GM04503 (cell line): ENCODE measurements around the gene AXIN1.
"Not testable (repeated sequence)": the region's sequence is repeated elsewhere in the genome, so short reads cannot be mapped to it uniquely, and the experiment has no call there.

ENCODE experiments used
- DNase-seq: peaks from one replicate; pipeline ENCODE4 v3.0.0-alpha.2; 2012; ENCODE audit warnings: low read depth

Gene AXIN1

GRCh38 chr16:266258-267164 lies 86.0 kb downstream of the AXIN1 start:
- DNase-seq: no peak

DNA sequence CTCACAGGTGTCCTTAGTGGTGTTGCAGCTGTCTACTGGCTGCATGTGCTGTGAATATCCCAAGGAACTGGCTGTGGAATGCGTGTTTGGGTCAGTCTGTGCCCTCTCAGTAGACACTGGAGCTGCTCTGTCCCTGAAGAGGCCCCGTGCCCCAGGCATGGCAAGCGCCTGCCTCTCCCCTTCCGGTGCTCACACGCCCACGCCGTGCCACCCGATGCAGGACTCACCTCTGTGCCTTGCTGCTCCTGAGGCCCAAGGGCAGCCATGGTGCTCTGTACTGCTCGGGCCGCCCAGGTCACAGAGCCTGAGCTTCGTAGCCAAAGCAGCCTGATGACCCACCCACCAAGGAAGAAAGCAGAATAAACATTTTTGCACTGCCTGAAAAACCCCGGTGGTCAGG lies 86.8 kb downstream of the AXIN1 start:
- no peak for DNase-seq

DNA sequence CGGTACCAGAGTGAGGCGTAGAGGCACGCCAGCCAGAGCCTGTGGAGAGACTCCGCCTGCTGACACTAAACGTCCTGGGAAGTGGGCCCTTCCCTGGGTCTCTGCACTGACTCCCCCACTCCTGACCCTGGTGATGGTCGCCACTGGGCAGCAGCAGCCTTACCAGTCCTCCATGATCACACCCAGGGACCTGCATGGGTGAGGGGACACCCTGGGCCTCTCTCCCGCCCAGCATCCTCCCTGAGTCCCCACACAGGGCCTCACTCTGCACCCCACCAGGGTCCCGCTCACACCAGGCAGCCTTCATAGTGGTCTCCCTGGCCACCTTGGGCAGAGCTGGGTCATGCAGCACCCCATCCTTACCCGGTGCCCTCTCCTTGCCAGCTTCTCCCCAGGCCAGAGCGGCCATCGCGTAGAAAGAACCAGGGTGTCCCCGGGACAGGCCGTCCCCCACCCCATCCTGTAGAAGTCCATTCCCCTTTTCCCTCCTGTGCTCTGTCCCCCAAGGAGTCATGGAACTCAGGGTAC lies 87.5 kb downstream of the AXIN1 start:
- DNase-seq: no peak

GRCh38 chr16:264440-264951 lies 88.0 kb downstream of the AXIN1 start:
- no peak for DNase-seq

- DNase-seq: no peak
Observed at GRCh38 chr16:263944-264343, 88.6 kb downstream of the AXIN1 start.

DNA sequence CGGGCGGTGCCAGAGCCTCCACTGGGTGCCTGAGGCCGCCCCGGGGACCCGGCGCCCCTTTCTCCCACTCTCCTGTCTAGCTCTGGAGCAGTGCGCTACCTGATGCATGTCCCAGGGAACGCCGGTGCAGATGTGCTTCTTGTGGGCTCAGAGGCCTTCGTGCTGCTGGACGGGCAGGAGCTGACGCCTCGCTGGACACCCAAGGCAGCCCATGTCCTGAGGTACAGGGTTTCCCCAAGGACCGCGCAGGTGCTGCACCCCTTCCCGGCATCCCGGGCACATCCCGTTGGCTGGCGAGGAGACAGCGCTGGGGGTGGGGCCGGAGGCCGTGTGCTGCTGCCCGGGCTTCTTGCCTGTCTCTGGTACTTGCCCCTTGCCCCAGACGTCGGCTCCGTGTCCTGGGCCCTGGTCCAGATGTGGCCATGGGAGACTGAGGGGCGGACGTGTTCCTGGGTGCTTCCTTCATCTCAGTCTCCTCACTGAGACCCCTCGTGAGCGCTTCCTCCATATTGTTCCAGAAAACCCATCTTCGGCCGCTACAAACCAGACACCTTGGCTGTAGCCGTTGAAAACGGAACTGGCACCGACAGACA lies 89.2 kb downstream of the AXIN1 start:
- DNase-seq: no peak

DNA sequence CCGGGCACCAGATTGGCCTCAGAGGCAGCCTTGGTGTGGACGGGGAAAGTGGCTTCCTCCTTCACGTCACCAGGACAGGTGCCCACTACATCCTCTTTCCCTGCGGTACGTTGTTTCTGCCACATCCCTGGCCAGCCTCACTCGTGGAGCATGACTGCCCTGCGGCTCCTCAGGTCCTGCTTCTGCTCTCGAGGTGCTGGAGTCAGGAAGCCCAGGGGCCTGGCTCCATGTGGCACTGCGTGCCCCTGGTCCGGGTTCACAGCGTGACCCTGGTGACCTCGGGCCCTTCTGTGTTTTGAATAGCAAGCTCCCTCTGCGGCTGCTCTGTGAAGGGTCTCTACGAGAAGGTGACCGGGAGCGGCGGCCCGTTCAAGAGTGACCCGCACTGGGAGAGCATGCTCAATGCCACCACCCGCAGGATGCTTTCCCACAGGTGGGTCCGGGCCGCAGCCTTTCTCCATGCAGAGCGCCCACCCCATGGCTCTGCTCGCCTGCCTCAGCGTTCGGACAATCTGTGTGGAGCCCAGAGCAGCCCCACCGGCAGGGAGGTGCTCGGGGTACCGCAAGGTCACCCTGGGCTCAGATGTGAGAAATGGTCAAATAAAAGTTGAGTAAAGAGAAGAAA lies 90.3 kb downstream of the AXIN1 start:
- no peak for DNase-seq

- no peak for DNase-seq
Observed at GRCh38 chr16:261031-261691, 91.4 kb downstream of the AXIN1 start.

DNA sequence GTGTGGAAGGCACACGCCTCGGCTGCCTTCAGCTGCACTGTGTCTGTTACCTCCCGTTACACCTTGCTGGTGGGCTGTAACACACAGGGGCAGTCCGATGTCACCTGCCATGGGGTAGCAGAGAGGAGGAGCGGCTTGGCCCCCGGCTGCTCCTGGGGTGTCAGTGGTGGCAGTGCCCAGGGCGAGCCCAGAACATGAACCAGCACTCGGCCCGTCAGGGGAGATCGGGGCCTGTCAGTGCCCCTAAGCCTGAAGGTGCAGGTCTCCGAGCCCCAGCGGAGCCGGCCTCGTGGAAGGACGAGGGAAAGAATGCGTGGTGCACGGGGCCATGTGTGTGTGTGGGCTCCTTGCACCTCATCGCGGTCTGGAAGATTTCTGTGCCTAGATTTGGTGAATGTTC lies 92.2 kb downstream of the AXIN1 start:
- no peak for DNase-seq

- DNase-seq: no peak
Observed at GRCh38 chr16:259814-260253, 92.7 kb downstream of the AXIN1 start.

GRCh38 chr16:259226-259625 lies 93.3 kb downstream of the AXIN1 start:
- DNase-seq: no peak

GRCh38 chr16:258091-258490 lies 94.4 kb downstream of the AXIN1 start:
- DNase-seq: not testable (repeated sequence)

DNA sequence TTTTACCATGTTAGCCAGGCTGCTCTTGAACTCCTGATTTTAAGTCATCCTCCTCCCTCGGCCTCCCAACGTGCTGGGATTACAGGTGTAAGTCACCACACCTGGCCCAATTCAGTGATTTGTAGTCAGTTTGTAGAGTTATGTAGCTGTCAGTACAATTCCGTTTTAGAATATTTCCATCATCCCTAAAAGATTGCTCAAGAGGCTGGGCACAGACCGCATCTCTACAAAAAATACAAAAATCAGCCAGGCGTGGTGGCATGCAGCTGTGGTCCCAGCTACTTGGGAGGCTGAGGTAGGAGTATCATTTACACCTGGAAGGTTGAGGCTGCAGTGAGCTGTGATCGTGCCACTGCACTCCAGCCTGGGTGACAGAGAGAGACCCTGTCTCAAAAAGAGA lies 97.3 kb downstream of the AXIN1 start:
- DNase-seq: no peak

DNA sequence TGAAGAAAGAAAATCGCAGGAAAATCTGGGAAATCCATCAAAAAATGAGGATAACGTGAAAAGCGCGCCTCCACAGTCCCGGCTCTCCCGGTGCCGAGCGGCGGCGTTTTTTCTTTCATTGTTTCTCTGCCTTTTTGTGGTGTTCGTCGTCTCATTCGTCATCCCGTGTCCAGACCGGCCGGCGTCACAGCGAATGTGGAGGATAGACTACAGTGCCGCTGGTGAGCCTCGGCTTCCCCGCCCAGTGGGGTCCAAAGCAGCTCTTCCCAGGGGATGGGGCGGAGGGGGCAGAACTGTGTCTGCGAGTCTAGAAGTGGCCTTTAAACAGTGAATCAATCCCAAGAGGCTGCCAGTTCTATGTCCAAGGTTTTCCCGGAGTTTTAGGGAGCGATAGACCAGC lies 98.1 kb downstream of the AXIN1 start:
- no peak for DNase-seq

GRCh38 chr16:253833-254232 lies 98.7 kb downstream of the AXIN1 start:
- no peak for DNase-seq

GRCh38 chr16:252366-253337 lies 99.9 kb downstream of the AXIN1 start:
- DNase-seq: no peak

DNA sequence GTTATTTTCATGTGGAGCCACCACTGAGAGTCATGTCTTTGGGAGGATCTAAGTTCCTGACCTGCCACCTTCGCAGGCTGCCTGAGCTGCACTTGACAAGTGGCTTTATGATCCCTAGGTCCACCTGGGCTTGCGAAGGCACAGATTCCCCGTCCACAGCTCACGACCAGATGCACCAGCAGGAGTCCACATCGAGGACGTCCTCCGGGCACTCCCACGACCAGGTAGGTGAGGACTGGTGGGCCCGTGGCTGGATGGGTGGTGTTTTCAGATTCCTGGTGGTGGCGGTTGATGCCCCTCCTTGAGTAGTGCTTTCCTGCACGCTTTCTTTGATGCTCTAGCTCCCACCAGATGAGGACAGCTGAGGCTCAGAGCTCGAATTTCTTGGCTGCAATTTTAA lies 103.1 kb downstream of the AXIN1 start:
- no peak for DNase-seq

GRCh38 chr16:247027-247426 lies 105.5 kb downstream of the AXIN1 start:
- no peak for DNase-seq

GRCh38 chr16:245105-245504 lies 107.4 kb downstream of the AXIN1 start:
- DNase-seq: no peak

DNA sequence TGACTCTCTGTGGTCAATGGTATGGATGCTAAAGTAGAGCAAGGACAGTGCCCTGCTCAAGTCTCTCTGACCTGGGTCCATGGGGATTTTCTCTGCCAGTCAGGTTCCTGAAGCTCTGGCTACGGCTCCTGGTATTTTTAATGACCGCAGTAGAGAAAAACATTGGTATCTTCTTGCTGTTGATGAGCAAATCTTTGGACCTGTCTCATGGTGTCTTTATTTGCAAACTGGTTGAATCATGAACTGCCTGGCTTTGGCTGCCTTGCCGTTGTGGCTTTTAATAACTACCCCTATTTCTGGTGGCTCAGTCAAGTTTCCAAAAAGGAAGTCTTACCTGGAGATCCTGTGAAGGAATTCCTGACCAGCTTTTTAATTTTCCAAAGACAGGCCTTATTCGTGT lies 109.2 kb downstream of the AXIN1 start:
- DNase-seq: no peak

DNA sequence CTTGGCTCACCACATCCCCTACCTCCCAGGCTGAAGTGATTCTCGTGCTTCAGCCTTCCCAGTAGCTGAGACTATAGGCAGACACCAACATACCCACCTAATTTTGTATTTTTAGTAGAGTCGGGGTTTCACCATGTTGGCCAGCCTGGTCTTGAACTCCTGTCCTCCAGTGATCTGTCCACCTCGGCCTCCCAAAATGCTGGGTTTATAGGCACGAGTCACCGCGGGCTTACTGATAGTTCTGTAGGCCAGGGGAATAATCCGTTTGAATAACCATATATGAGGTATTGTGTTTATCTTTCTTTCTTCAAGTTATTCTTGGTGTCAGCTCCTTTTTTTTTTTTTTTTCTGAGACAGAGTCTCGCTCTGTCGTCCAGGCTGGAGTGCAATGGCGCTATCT lies 110.2 kb downstream of the AXIN1 start:
- no peak for DNase-seq
